ENCODE data around the gene PLCG2.

PLCG2 gene

DNA sequence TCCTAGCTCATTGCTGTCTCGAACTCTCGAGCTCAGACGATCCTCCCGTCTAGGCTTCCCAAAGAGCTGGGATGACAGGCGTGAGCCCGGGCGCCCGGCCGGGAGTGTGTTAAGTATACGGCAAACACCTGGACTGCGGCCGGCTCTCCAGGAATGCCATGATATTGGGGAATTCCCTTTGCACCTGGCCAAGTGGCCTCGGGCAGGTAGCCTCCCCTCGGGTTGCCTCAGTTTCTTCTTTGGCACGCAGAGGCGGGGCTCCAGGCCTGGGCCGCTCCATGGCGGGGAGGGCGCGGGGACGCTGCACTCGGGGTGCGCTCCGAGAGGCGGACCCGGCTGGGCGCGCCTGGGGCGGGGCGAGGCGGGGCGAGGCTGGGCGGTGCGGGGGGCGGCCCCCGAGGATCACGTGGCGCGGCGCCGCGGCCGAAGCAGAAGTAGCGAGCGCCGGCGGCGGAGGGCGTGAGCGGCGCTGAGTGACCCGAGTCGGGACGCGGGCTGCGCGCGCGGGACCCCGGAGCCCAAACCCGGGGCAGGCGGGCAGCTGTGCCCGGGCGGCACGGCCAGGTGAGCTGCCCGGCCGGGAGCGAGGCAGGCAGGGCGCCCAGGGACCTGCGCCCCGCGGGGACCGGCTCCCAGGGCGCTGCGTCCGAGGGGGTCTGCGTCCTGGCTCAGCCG lies at the start of gene PLCG2:
TSS of gene PLCG2 (plus strand) at position 431 of the 675 bp plus-strand sequence. CDS start 6,699 bp downstream, outside the sequence.
- peaks cover 33% of the 10 kb centered on the region for H4K20me1 ChIP-seq (ENCODE audit: insufficient read depth, low read length)
- H3K9ac ChIP-seq (ENCODE audit: low read length): peak within 1 kb of the TSS; percentile 81
- H2AFZ ChIP-seq (ENCODE audit: low read depth, low read length): peak within 1 kb of the TSS; percentile 84
- H3K4me3 ChIP-seq (ENCODE audit: low read length): peak within 1 kb of the TSS; percentile 90
- peaks cover 68% of the 10 kb centered on the region for H3K4me1 ChIP-seq (ENCODE audit: low read length)
- peaks cover 48% of the 10 kb centered on the region for H3K79me2 ChIP-seq (ENCODE audit: low read length)
- H3K9me3 ChIP-seq (ENCODE audit: insufficient read depth, low read length): no peaks in the 10 kb centered on the region
- TF ChIP-seq, protein P1, sequence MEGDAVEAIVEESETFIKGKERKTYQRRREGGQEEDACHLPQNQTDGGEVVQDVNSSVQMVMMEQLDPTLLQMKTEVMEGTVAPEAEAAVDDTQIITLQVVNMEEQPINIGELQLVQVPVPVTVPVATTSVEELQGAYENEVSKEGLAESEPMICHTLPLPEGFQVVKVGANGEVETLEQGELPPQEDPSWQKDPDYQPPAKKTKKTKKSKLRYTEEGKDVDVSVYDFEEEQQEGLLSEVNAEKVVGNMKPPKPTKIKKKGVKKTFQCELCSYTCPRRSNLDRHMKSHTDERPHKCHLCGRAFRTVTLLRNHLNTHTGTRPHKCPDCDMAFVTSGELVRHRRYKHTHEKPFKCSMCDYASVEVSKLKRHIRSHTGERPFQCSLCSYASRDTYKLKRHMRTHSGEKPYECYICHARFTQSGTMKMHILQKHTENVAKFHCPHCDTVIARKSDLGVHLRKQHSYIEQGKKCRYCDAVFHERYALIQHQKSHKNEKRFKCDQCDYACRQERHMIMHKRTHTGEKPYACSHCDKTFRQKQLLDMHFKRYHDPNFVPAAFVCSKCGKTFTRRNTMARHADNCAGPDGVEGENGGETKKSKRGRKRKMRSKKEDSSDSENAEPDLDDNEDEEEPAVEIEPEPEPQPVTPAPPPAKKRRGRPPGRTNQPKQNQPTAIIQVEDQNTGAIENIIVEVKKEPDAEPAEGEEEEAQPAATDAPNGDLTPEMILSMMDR (IDR thresholded peaks at IDR 0.05; ENCODE audit: low read depth, low read length): no peak
- H3K27me3 ChIP-seq (ENCODE audit: low read depth, low read length): no peaks in the 10 kb centered on the region
- H3K27ac ChIP-seq (ENCODE audit: low read length): peak within 1 kb of the TSS; percentile 49
- peaks cover 19% of the 10 kb centered on the region for H3K36me3 ChIP-seq (replicated peaks; ENCODE audit: low read depth, low read length)
- peak within 1 kb of the TSS; percentile 94 for H3K4me2 ChIP-seq (ENCODE audit: low read length)

DNA sequence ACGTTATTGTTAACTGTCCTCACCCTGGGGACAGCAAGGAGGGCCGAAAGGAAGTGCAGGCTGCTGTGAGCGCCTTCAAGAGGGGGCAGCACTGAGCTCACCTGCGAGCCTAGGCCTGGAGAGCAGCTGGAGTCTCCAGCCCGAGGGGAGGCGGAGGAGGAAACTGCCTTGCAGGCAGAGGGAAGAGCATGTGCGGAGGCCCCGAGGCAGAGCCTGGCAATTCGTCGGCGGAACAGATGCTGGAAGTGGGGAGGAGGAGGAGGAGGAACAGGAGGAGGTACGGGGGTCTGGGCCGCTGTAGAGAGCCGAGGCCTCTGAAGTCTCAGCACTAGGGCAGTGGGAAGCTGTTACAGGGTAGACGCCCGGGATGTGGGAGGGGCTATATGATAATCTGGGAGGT lies 49.6 kb upstream of the PLCG2 start:
- TF ChIP-seq, protein P1 (IDR thresholded peaks at IDR 0.05; ENCODE audit: low read depth, low read length): peak; percentile 73
- no peak for TF ChIP-seq EZH2phosphoT487 (IDR thresholded peaks at IDR 0.05; ENCODE audit: low read depth)
- Histone ChIP-seq H3K36me3 (replicated peaks; ENCODE audit: low read depth, low read length) (no peaks in the 10 kb centered on the region), H3K9ac (ENCODE audit: low read length) (peak overlapping the region; percentile 40), H3K4me3 (ENCODE audit: low read length) (peak overlapping the region; percentile 71), H3K4me2 (ENCODE audit: low read length) (peak overlapping the region; percentile 81), H3K9me3 (ENCODE audit: insufficient read depth, low read length) (no peaks in the 10 kb centered on the region), H3K4me1 (ENCODE audit: low read length) (peaks cover 49% of the 10 kb centered on the region), H2AFZ (ENCODE audit: low read depth, low read length) (peak overlapping the region; percentile 62; the same call in 1 of the 2 replicates), H3K79me2 (ENCODE audit: low read length) (no peaks in the 10 kb centered on the region), H3K27ac (ENCODE audit: low read length) (peak overlapping the region; percentile 38), H4K20me1 (ENCODE audit: insufficient read depth, low read length) (no peaks in the 10 kb centered on the region), H3K27me3 (ENCODE audit: low read depth, low read length) (peaks cover 3% of the 10 kb centered on the region; the same call in 1 of the 2 replicates)

DNA sequence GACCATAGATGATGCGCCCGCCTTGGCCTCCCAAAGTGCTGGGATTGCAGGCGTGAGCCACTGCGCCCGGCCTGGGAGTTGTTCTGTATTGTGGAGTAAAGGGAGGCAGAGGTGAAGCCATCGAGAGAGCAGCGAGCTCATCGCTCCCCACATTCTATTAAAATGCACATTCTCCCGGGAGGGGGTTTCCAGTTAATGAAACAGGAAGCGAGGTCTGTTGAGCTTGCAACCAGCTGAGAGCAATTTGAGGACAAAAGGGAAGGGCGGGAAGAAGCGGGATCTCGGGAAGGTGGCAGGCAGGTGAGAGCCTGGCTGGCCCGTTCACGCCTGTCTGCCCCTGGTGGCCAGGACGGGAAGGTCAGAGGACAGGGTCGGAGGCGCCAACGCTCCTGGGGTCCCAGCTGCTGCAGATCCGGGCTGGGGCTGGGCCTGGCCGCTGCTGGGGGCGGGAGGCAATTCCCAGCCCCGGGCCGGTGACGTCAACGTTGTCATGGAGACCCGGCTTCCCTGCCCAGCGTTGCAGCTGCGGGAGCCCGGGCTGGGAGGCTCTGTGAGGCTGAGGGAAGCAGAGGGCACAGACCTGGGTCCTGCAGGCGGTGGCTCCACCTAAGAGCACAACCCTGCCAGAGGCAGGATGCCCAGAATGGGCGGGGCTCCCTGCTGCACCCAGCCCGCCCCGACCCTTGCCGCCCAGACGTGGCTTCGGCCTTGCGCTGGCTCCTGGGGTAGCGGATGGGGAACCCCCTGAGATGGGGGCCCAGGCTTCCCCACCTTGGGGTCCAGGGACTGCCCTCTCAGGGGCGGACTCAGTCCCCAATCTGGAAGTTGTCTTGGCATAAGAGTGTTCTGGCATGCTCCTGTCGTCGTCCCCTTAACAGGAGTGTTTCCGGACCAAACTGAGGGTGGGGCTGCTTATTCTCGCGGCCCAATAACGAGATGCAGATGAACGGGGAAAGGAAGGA lies 48.7 kb upstream of the PLCG2 start:
- no peaks in the 10 kb centered on the region for H3K79me2 ChIP-seq (ENCODE audit: low read length)
- no peak for TF ChIP-seq EZH2phosphoT487 (IDR thresholded peaks at IDR 0.05; ENCODE audit: low read depth)
- TF ChIP-seq, protein P1 (IDR thresholded peaks at IDR 0.05; ENCODE audit: low read depth, low read length): peak; percentile 44; the same call in 1 of the 2 replicates
- peak overlapping the region; percentile 35 for H3K27ac ChIP-seq (ENCODE audit: low read length)
- H3K4me1 ChIP-seq (ENCODE audit: low read length): peaks cover 49% of the 10 kb centered on the region
- no peaks in the 10 kb centered on the region for H4K20me1 ChIP-seq (ENCODE audit: insufficient read depth, low read length)
- H2AFZ ChIP-seq (ENCODE audit: low read depth, low read length): peak overlapping the region; percentile 61
- H3K4me3 ChIP-seq (ENCODE audit: low read length): peak overlapping the region; percentile 71
- no peaks in the 10 kb centered on the region for H3K36me3 ChIP-seq (replicated peaks; ENCODE audit: low read depth, low read length)
- H3K9ac ChIP-seq (ENCODE audit: low read length): peak overlapping the region; percentile 40
- H3K4me2 ChIP-seq (ENCODE audit: low read length): peak overlapping the region; percentile 81
- H3K9me3 ChIP-seq (ENCODE audit: insufficient read depth, low read length): no peaks in the 10 kb centered on the region
- no peaks in the 10 kb centered on the region for H3K27me3 ChIP-seq (ENCODE audit: low read depth, low read length)

DNA sequence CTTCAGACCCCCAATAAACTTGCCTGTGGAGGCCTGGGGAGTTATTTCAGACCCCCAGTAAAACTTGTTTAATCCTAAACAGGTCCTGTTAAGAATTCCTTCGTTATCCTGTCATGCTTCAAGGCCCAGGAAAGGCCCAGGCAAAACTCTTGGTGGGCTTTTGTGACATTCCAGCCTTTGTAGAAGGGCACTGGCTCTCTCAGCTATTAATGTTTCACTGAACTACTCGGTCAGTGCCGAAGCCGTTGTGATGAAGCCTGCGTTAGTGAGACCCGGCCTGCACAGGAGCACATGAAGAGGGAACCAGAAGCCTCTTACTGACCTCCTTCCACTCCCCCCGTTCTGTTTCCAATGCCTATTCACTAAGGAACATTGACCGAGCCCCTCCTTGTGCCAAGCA lies 47.4 kb upstream of the PLCG2 start:
- no peak overlapping the region for H3K4me3 ChIP-seq (ENCODE audit: low read length)
- H3K79me2 ChIP-seq (ENCODE audit: low read length): no peaks in the 10 kb centered on the region
- H3K27me3 ChIP-seq (ENCODE audit: low read depth, low read length): no peaks in the 10 kb centered on the region
- no peak overlapping the region for H3K27ac ChIP-seq (ENCODE audit: low read length)
- H3K36me3 ChIP-seq (replicated peaks; ENCODE audit: low read depth, low read length): no peaks in the 10 kb centered on the region
- no peak overlapping the region for H3K4me2 ChIP-seq (ENCODE audit: low read length)
- peaks cover 49% of the 10 kb centered on the region for H3K4me1 ChIP-seq (ENCODE audit: low read length)
- H4K20me1 ChIP-seq (ENCODE audit: insufficient read depth, low read length): no peaks in the 10 kb centered on the region
- no peaks in the 10 kb centered on the region for H3K9me3 ChIP-seq (ENCODE audit: insufficient read depth, low read length)
- H3K9ac ChIP-seq (ENCODE audit: low read length): no peak overlapping the region
- no peak overlapping the region for H2AFZ ChIP-seq (ENCODE audit: low read depth, low read length)
- TF ChIP-seq, protein P1 (IDR thresholded peaks at IDR 0.05; ENCODE audit: low read depth, low read length): no peak
- TF ChIP-seq EZH2phosphoT487 (IDR thresholded peaks at IDR 0.05; ENCODE audit: low read depth): no peak

All from OCI-LY3 (cell line).